PC-9 (cell line): ENCODE results near the gene RAB26. TPM values are rescaled to one million over a fixed set of nuclear protein-coding genes. Genes with fewer than 3 reads are reported as not detected.

ENCODE experiments used
- BruUV-seq: library from RNA; stranded (reverse); fragments of 400-500 nt; replicated peaks from 2 replicates; lab custom pipeline; 2021; lab: Mats Ljungman, UMichigan
- CTCF ChIA-PET: fragments of 300-600 bp; sonication (Branson Sonifier 250); formaldehyde crosslinking; loops from one replicate; lab custom pipeline; 2022; ENCODE audit warnings: antibody characterized with exemption; lab: Charles Lee
- POLR2A ChIA-PET: fragments of 300-600 bp; sonication (Branson Sonifier 250); formaldehyde crosslinking; loops from one replicate; lab custom pipeline; 2022; ENCODE audit warnings: antibody characterized with exemption; ENCODE audit not compliant: unreplicated experiment; lab: Charles Lee
- DNase-seq, 2 experiments: peaks; one replicate each; pipeline versions ENCODE4 v3.0.0 to v3.0.0-alpha.2; 2015 to 2022; ENCODE audit warnings: mixed read lengths in 1 of 2
- H2AFZ ChIP-seq: fragments of 200-600 bp; sonication (generic); 2 replicates; pipeline ENCODE4 v1.8.1; 2017; ENCODE audit warnings: antibody characterized with exemption
- H3F3A ChIP-seq: fragments of 200-600 bp; sonication (generic); 2 replicates; pipeline ENCODE4 v1.8.1; 2017; ENCODE audit warnings: antibody characterized with exemption, mild to moderate bottlenecking, low read depth; ENCODE audit not compliant: insufficient read depth
- H3K27ac ChIP-seq: fragments of 200-600 bp; sonication (generic); 2 replicates; pipeline ENCODE4 v1.6.1; 2016; ENCODE audit warnings: mixed run types
- H3K27me3 ChIP-seq: fragments of 200-600 bp; sonication (generic); 2 replicates; pipeline ENCODE4 v1.6.1; 2016; ENCODE audit warnings: low read depth, mixed run types; ENCODE audit not compliant: insufficient read depth
- H3K36me3 ChIP-seq: fragments of 200-600 bp; sonication (generic); 2 replicates; pipeline ENCODE4 v1.6.1; 2016; ENCODE audit warnings: low read depth, mixed run types
- H3K4me1 ChIP-seq: fragments of 200-600 bp; sonication (generic); replicated peaks from 2 replicates; pipeline ENCODE4 v1.6.1; 2016; ENCODE audit warnings: mixed run types; ENCODE audit not compliant: insufficient read depth
- H3K4me2 ChIP-seq: fragments of 200-600 bp; sonication (generic); 2 replicates; pipeline ENCODE4 v1.6.1; 2017; ENCODE audit warnings: mixed run types
- H3K4me3 ChIP-seq: fragments of 200-600 bp; sonication (generic); 2 replicates; pipeline ENCODE4 v1.6.1; 2016; ENCODE audit warnings: mixed run types
- H3K79me2 ChIP-seq: fragments of 200-600 bp; sonication (generic); 2 replicates; pipeline ENCODE4 v1.6.1; 2017; ENCODE audit warnings: low read depth, mixed run types
- H3K9me2 ChIP-seq: fragments of 200-600 bp; sonication (generic); 2 replicates; pipeline ENCODE4 v1.8.1; 2017; ENCODE audit warnings: mild to moderate bottlenecking; ENCODE audit not compliant: insufficient read depth
- H3K9me3 ChIP-seq: fragments of 200-600 bp; sonication (generic); 2 replicates; pipeline ENCODE4 v1.8.1; 2016; ENCODE audit warnings: low read depth; ENCODE audit not compliant: insufficient read depth
- H4K20me1 ChIP-seq: fragments of 200-600 bp; sonication (generic); 2 replicates; pipeline ENCODE4 v1.8.1; 2017; ENCODE audit not compliant: insufficient read depth
- CTCF ChIP-seq: fragments of 200-600 bp; sonication (generic); conservative IDR thresholded peaks from 2 replicates; pipeline ENCODE4 v1.6.1; 2017; ENCODE audit warnings: mixed run types, antibody characterized with exemption, mild to moderate bottlenecking, moderate library complexity
- EZH2 ChIP-seq: fragments of 200-600 bp; sonication (generic); IDR thresholded peaks from 2 replicates; pipeline ENCODE4 v1.8.0; 2017; ENCODE audit warnings: antibody characterized with exemption, low read depth
- intact Hi-C: fragments of 100-400 bp; cut with micrococcal nuclease; formaldehyde crosslinking; loops from one replicate; pipeline ENCODE4 v1.10.0; 2022; ENCODE audit not compliant: unreplicated experiment
- total RNA-seq: library from RNA; stranded (reverse); gene quantifications from 2 replicates; pipeline ENCODE4 v1.2.3, GENCODE V29; 2021

Gene RAB26
- total RNA-seq, 1 experiment from 2014 or later, result 31.3 TPM

GRCh38 chr16:2167068-2167638 lies 18.7 kb downstream of the RAB26 start:
- peaks cover 27% of the 10 kb centered on the region for H3F3A ChIP-seq
- H3K27me3 ChIP-seq, result no peaks in the 10 kb centered on the region
- no TSS peak for BruUV-seq
- H3K79me2 ChIP-seq, result peaks cover 37% of the 10 kb centered on the region
- POLR2A ChIA-PET, result interaction anchor here (0.7 kb wide), 1 partner anchor 300 kb away, joined by 3 read pairs; no protein-coding TSS in a partner anchor
- H3K9me3 ChIP-seq, result no peaks in the 10 kb centered on the region
- H3K27ac ChIP-seq, result no peak overlapping the region
- no peaks in the 10 kb centered on the region for H3K9me2 ChIP-seq
- no peak overlapping the region for H2AFZ ChIP-seq
- intact Hi-C loops, result no loop called here
- peaks cover 39% of the 10 kb centered on the region for H4K20me1 ChIP-seq
- no peak overlapping the region for H3K4me2 ChIP-seq
- TF ChIP-seq CTCF (no peak), EZH2 (no peak)
- DNase-seq, result no peak
- CTCF ChIA-PET, result no interaction called here
- 0 out of 2 replicates have a peak, but pooled peaks cover 9% of the 10 kb centered on the region for H3K36me3 ChIP-seq
- no peak overlapping the region for H3K4me3 ChIP-seq
- peaks cover 31% of the 10 kb centered on the region for H3K4me1 ChIP-seq

DNA sequence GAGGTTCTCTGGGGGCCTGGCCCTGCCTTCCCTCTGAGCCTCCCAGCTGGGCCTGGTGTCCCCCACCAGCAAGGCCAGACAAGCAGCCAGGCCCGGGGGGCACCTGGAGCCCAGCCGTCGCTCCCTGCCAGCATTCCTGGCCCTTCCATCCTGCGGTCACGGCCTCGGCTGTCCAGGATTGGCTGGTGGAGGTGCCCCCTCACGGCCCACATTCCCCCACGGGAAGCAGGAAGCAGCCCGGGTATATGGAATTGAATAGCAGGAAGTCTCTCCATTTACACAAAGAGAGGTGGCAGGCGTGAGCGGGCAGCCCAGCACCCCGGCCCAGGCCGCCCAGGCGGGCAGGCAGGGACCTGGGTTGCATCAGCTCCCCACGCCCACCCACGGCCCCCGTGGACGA lies 21.7 kb downstream of the RAB26 start:
- no peak overlapping the region for H3K27ac ChIP-seq
- TF ChIP-seq EZH2 (no peak), CTCF (no peak)
- ChIA-PET CTCF (no interaction called here), POLR2A (no interaction called here)
- peaks cover 25% of the 10 kb centered on the region for H4K20me1 ChIP-seq
- H3K4me3 ChIP-seq, result no peak overlapping the region
- no TSS peak for BruUV-seq
- intact Hi-C loops, result no loop called here
- H2AFZ ChIP-seq, result no peak overlapping the region
- peaks cover 20% of the 10 kb centered on the region for H3K79me2 ChIP-seq
- peaks cover 9% of the 10 kb centered on the region; the same call in 1 of the 2 replicates for H3F3A ChIP-seq
- no peaks in the 10 kb centered on the region for H3K9me3 ChIP-seq
- no peaks in the 10 kb centered on the region for H3K9me2 ChIP-seq
- H3K4me1 ChIP-seq, result peaks cover 9% of the 10 kb centered on the region
- H3K4me2 ChIP-seq, result no peak overlapping the region
- no peak for DNase-seq
- no peaks in the 10 kb centered on the region for H3K27me3 ChIP-seq
- H3K36me3 ChIP-seq, result 0 out of 2 replicates have a peak, but pooled peaks cover 9% of the 10 kb centered on the region

DNA sequence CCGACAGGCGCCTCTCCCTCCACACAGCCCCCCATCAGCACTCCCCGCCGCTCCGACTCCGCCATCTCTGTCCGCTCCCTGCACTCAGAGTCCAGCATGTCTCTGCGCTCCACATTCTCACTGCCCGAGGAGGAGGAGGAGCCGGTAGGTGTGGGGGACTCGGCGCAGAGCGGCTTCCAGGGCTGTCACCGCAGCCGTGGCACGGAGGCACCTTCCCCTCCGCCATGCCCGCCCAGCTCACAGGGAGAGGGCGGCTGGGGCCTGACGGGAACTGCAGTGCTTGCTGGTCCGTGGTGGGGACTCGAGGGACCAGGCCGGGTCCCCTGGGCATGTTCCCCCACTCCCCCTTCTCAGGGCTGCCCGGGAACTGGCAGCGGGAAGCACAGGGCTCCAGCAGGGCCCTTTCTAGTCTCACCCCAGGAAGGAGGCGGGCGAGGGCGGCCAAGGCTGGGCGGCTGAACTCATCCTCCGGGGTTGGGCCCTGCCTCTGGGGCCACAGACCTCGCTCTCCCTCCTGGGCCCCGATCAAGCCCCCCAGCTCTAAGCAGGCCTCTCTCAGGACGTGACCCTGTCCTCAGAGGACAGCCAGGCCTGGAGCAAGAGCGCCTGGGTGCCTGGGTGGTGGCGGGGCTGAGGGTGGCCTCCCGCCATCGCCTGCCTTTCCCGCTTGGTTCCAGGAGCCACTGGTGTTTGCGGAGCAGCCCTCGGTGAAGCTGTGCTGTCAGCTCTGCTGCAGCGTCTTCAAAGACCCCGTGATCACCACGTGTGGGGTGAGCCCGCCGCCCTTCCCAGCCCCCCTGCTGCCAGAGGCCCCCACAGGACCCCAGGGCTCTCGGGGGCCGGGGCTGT lies 22.4 kb downstream of the RAB26 start:
- BruUV-seq, result no TSS peak
- no peak overlapping the region for H3K4me3 ChIP-seq
- no peak overlapping the region for H3K27ac ChIP-seq
- H3K9me3 ChIP-seq, result no peaks in the 10 kb centered on the region
- H3K79me2 ChIP-seq, result peaks cover 14% of the 10 kb centered on the region
- CTCF ChIA-PET, result no interaction called here
- peaks cover 8% of the 10 kb centered on the region for H3K4me1 ChIP-seq
- peaks cover 24% of the 10 kb centered on the region for H4K20me1 ChIP-seq
- H2AFZ ChIP-seq, result no peak overlapping the region
- H3F3A ChIP-seq, result peaks cover 7% of the 10 kb centered on the region; the same call in 1 of the 2 replicates
- POLR2A ChIA-PET, result no interaction called here
- no peak for TF ChIP-seq CTCF
- TF ChIP-seq EZH2, result no peak
- 0 out of 2 replicates have a peak, but pooled peaks cover 9% of the 10 kb centered on the region for H3K36me3 ChIP-seq
- H3K27me3 ChIP-seq, result no peaks in the 10 kb centered on the region
- no peak for DNase-seq
- no peaks in the 10 kb centered on the region for H3K9me2 ChIP-seq
- no peak overlapping the region for H3K4me2 ChIP-seq
- intact Hi-C loops, result no loop called here
